Keratinocyte (primary cell): Measurements from ENCODE around the gene TAOK1.

Experiments used
- EZH2 ChIP-seq: IDR thresholded peaks from one replicate; pipeline ENCODE4 v1.6.1; 2012; ENCODE audit warnings: inconsistent platforms, mild to moderate bottlenecking, low read length, moderate library complexity
- TF ChIP-seq, protein P1 (sequence below), 3 experiments: IDR thresholded peaks in 1 of 3; conservative IDR thresholded peaks in 1 of 3; optimal IDR thresholded peaks in 1 of 3; 2 replicates in 2 of 3; 3 replicates in 1 of 3; pipeline versions ENCODE3 to v1.5.1; 2011; ENCODE audit warnings: low read length in 3 of 3, mild to moderate bottlenecking in 3 of 3, moderate library complexity in 2 of 3, control low read depth in 1 of 3, inconsistent platforms in 1 of 3; ENCODE audit not compliant: insufficient read depth in 2 of 3; ENCODE audit errors: extremely low read depth in 1 of 3

DNA sequence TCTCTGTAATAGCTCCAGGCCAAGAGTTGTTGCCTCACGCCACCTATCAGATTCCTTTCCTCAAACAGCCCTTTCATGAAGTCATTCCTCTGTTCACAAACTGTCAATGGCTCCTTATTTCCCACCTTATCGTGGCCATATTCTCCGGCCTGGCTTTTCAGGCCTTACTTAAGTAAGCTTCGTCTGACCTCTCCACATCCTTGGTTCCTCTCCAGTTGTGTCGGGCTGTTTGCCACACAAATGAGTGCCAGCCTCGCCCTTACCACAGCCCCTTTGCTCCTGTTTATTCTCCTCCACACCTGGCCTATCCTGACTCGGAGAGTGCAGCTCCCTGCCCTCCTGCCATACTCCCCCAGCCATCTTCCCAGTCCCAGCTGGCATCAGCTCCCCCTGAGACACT lies 180.4 kb downstream of the TAOK1 start:
- TF ChIP-seq, protein P1, sequence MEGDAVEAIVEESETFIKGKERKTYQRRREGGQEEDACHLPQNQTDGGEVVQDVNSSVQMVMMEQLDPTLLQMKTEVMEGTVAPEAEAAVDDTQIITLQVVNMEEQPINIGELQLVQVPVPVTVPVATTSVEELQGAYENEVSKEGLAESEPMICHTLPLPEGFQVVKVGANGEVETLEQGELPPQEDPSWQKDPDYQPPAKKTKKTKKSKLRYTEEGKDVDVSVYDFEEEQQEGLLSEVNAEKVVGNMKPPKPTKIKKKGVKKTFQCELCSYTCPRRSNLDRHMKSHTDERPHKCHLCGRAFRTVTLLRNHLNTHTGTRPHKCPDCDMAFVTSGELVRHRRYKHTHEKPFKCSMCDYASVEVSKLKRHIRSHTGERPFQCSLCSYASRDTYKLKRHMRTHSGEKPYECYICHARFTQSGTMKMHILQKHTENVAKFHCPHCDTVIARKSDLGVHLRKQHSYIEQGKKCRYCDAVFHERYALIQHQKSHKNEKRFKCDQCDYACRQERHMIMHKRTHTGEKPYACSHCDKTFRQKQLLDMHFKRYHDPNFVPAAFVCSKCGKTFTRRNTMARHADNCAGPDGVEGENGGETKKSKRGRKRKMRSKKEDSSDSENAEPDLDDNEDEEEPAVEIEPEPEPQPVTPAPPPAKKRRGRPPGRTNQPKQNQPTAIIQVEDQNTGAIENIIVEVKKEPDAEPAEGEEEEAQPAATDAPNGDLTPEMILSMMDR (optimal IDR thresholded peaks at IDR 0.05 in 1 of 3, IDR thresholded peaks at IDR 0.05 in 1 of 3, conservative IDR thresholded peaks at IDR 0.05 in 1 of 3; ENCODE audit: extremely low read depth in 1 of 3, insufficient read depth in 2 of 3, low read length in 3 of 3) = no peak
- TF ChIP-seq EZH2 = no peak
